Spleen (tissue), 11 donors: ENCODE data around the gene MMAB. TPM values are rescaled to one million over a fixed set of nuclear protein-coding genes. Genes with fewer than 3 reads are reported as not detected.

Experiments
- DNase-seq: peaks from one replicate; pipeline ENCODE4 v3.0.0-alpha.2; 2020
- H3K27ac ChIP-seq, 8 donors: fragments of 200-600 bp; sonication (generic) in 7 of 8; 1 replicate in 4 of 8; 2 replicates in 4 of 8; pipeline versions ENCODE4 v1.5.0 to v1.8.0; 2016 to 2021; ENCODE audit warnings: inconsistent platforms in 4 of 8, mild to moderate bottlenecking in 4 of 8, moderate library complexity in 1 of 8
- H3K27me3 ChIP-seq, 7 donors: fragments of 200-600 bp; sonication (generic) in 6 of 7; replicated peaks in 1 of 7; 1 replicate in 4 of 7; 2 replicates in 3 of 7; pipeline versions ENCODE4 v1.5.0 to v1.8.0; 2016 to 2021; ENCODE audit warnings: inconsistent platforms in 3 of 7, mild to moderate bottlenecking in 1 of 7
- H3K36me3 ChIP-seq, 6 donors: fragments of 200-600 bp; sonication (generic) in 5 of 6; 1 replicate in 4 of 6; 2 replicates in 2 of 6; pipeline versions ENCODE4 v1.5.0 to v1.8.0; 2016 to 2021; ENCODE audit warnings: inconsistent platforms in 2 of 6
- H3K4me1 ChIP-seq, 6 donors: fragments of 200-600 bp; sonication (generic) in 5 of 6; 1 replicate in 3 of 6; 2 replicates in 3 of 6; pipeline versions ENCODE4 v1.5.0 to v1.8.0; 2016 to 2021; ENCODE audit warnings: inconsistent platforms in 3 of 6
- H3K4me3 ChIP-seq, 8 donors: fragments of 200-600 bp; sonication (generic) in 7 of 8; 1 replicate in 4 of 8; 2 replicates in 4 of 8; pipeline versions ENCODE4 v1.5.0 to v1.8.0; 2016 to 2021; ENCODE audit warnings: inconsistent platforms in 4 of 8, mild to moderate bottlenecking in 4 of 8, moderate library complexity in 2 of 8
- H3K9me3 ChIP-seq, 8 donors: fragments of 200-600 bp; sonication (generic) in 7 of 8; 1 replicate in 4 of 8; 2 replicates in 4 of 8; pipeline versions ENCODE4 v1.5.0 to v1.8.0; 2016 to 2021; ENCODE audit warnings: inconsistent platforms in 4 of 8
- CTCF ChIP-seq, 11 experiments: fragments of 200-600 bp in 7 of 11; fragments of 450-650 bp in 4 of 11; sonication (generic) in 4 of 11; IDR thresholded peaks in 8 of 11; conservative IDR thresholded peaks in 3 of 11; 1 replicate in 7 of 11; 2 replicates in 4 of 11; pipeline versions ENCODE4 v1.4.0 to v1.8.0; 2016 to 2021; ENCODE audit warnings: antibody characterized with exemption in 11 of 11, inconsistent platforms in 4 of 11, mild to moderate bottlenecking in 1 of 11
- POLR2A ChIP-seq, 3 donors: fragments of 450-650 bp; IDR thresholded peaks; one replicate each; pipeline ENCODE4 v1.5.1; 2017; ENCODE audit warnings: antibody characterized with exemption in 3 of 3, mild to moderate bottlenecking in 1 of 3
- POLR2AphosphoS5 ChIP-seq, 3 donors: sonication (generic); formaldehyde crosslinking; IDR thresholded peaks; one replicate each; pipeline ENCODE4 v1.5.1; 2017; ENCODE audit warnings: antibody characterized with exemption in 3 of 3
- WGBS, 5 donors: extraction: QIAGEN DNeasy Blood & Tissue Kit in 3 of 5; methylation state at CpG; one replicate each; pipeline versions ENCODE4 v1.1.5 to v1.1.7; 2013 to 2018; 5-methylcytosine and 5-hydroxymethylcytosine counted together
- intact Hi-C: fragments of 100-400 bp; cut with DNase I; formaldehyde crosslinking; loops from one replicate; pipeline ENCODE4 v1.15.0; 2023; ENCODE audit warnings: low total_unique reads
- polyA plus RNA-seq, 3 donors: library from polyadenylated mRNA; stranded (reverse); fragments of 200-250 nt; gene quantifications; one replicate each; pipeline ENCODE4 v1.2.1, GENCODE V29; 2013
- total RNA-seq, 7 donors: library from RNA; depleted of rRNA in 3 of 7; stranded (reverse); fragments of >200 nt in 3 of 7; fragmentation: NEBNext Ultra II Directional in 4 of 7; extraction: Animal tissue kit (Norgen Biotek cat#: 25700) in 4 of 7; gene quantifications; one replicate each; pipeline versions ENCODE4 v1.1.0 to v1.2.1, GENCODE V29; 2016 to 2021
- donor health status: healthy with polysubstance abuse.
- donor health status: DM: no; HTN: no; CAD: no; lungs with moderate emphysema.
- donor health status: DM: no; HTN: no; CAD: no.
- donor health status: Bipolar disorder and iron deficiency.
- donor health status: healthy.
- donor health status: DM: no; HTN: no; CAD: no.
- donor health status: DM: yes; HTN: yes; CAD: no.

Gene MMAB
- total and polyA plus RNA-seq, 10 donors = 14.5 to 41.7 (median 20.3) TPM

- intact Hi-C loops = no loop called here
- Histone ChIP-seq H3K9me3 (no peaks in the 10 kb centered on the region), H3K4me3 (no peak overlapping the region), H3K27me3 (no peaks in the 10 kb centered on the region), H3K36me3 (peaks cover 0 to 99% (median 80%) of the 10 kb centered on the region in 6 donors), H3K27ac (no peak overlapping the region), H3K4me1 (peaks cover 0 to 10% (median 0%) of the 10 kb centered on the region in 6 donors)
- DNase-seq = no peak
- no peak for TF ChIP-seq POLR2A (IDR thresholded peaks at IDR 0.05)
- no peak for TF ChIP-seq POLR2AphosphoS5 (IDR thresholded peaks at IDR 0.05)
- TF ChIP-seq CTCF (IDR thresholded peaks at IDR 0.05 in 8 of 11, conservative IDR thresholded peaks at IDR 0.05 in 3 of 11) = no peak
- 74 to 100% (median 81%) methylated on average over 1 to 2 of the region's 2 CpGs for WGBS, 5 donors
Observed at GRCh38 chr12:109531411-109531810, 41.9 kb downstream of the MMAB start.

DNA sequence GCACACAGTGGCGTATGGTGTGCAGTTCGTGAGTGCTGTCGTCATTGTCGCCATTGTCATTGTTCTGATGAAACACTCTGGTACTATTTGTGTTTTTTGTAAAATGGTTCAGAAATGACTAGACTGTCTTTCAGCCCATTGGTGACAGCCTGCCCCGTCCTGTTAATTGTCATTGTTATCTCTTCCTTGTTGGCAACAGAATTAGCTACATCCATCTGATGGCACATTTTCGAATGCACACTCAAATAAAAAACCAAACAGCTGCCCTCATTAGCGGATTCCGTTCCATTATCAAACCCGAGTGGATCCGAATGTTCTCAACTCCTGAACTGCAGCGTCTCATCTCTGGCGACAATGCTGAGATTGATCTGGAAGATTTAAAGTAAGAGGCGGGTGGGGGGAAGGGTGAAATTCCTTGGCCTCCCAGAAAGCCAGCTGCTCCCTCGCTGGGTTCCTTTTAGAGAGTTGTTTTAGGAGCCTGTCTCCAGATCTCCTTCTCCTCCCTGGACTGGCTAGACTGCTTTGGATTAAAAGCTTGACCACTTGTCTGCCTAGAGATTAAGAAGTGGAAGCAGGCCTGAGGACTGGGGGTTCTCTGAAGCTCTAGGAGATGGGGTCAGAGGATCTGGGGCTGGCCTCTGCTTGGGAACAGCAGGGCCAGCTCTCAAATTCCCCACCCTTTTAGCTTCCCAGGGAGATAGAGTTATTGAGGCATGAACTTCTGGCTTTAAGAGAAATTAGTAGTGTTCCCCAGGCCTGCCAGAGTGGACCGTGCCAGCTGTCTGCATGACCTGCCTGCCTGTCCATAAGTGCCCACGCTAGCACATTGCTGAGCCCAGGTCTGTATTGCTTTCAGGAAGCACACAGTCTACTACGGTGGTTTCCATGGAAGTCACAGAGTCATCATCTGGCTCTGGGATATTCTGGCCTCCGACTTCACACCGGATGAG is 43.3 kb downstream of the MMAB start:
- H3K4me1 ChIP-seq = peaks cover 0 to under 1% (median 0%) of the 10 kb centered on the region in 6 donors
- no peak overlapping the region for H3K4me3 ChIP-seq
- peaks cover 0 to 100% (median 87%) of the 10 kb centered on the region in 6 donors for H3K36me3 ChIP-seq
- no peak overlapping the region for H3K27ac ChIP-seq
- no peaks in the 10 kb centered on the region for H3K27me3 ChIP-seq
- WGBS, 5 donors = 80 to 92% (median 89%) methylated on average over 19 of the region's 19 CpGs
- peak; percentile 37 for DNase-seq
- intact Hi-C loops = no loop called here
- no peak for TF ChIP-seq POLR2AphosphoS5 (IDR thresholded peaks at IDR 0.05)
- TF ChIP-seq POLR2A (IDR thresholded peaks at IDR 0.05) = no peak
- TF ChIP-seq CTCF (IDR thresholded peaks at IDR 0.05 in 8 of 11, conservative IDR thresholded peaks at IDR 0.05 in 3 of 11) = no peak
- no peaks in the 10 kb centered on the region for H3K9me3 ChIP-seq

DNA sequence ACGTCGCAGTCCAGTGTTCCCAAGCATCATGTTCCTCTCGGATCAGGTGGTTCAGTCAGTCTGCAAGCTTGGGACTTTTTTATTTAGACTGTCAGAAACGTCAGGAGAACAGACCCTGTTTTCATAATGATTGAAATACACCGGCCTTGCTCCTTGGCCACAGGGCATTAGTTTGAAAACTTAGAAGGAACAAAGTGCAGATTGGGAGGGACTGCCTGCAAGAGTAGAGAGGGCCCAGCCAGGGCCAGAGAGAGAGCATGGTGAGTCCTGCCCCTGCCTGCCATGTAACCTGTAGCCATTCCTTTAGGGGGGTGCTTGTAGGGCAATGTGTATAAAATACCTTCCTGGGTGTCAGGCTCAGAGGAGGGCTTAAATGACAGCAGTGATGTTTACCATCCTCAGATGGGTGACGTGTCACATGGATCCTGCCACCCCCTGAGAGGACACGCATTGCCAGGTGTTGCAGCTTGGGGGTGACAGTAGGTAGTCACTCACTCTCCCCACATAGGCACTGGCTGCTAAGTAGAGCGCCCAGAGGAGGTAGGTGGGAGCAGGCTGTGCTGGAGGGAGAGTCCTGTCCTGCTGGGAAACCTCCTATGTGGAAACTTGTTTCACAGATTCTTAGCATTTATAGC is 45.7 kb downstream of the MMAB start:
- WGBS, 5 donors = 87 to 95% (median 91%) methylated on average over 8 of the region's 8 CpGs

More for the DNA sequence above, 45.7 kb downstream of the MMAB start:
- no peaks in the 10 kb centered on the region for H3K27me3 ChIP-seq
- no peak for DNase-seq
- H3K27ac ChIP-seq = no peak overlapping the region
- H3K4me1 ChIP-seq = no peaks in the 10 kb centered on the region
- H3K4me3 ChIP-seq = no peak overlapping the region
- H3K9me3 ChIP-seq = no peaks in the 10 kb centered on the region
- intact Hi-C loops = no loop called here
- no peak for TF ChIP-seq POLR2A (IDR thresholded peaks at IDR 0.05)
- no peak for TF ChIP-seq CTCF (IDR thresholded peaks at IDR 0.05 in 8 of 11, conservative IDR thresholded peaks at IDR 0.05 in 3 of 11)
- no peak for TF ChIP-seq POLR2AphosphoS5 (IDR thresholded peaks at IDR 0.05)
- H3K36me3 ChIP-seq = peaks cover 0 to 100% (median 92%) of the 10 kb centered on the region in 6 donors
